Suprapubic skin (tissue), 4 donors: ENCODE data around the gene KDSR.

ENCODE experiments used
- POLR2A ChIP-seq, 2 donors: fragments of 450-650 bp; IDR thresholded peaks; one replicate each; pipeline ENCODE4 v1.6.1; 2017; ENCODE audit warnings: antibody characterized with exemption in 2 of 2, mild to moderate bottlenecking in 2 of 2, moderate library complexity in 2 of 2
- POLR2AphosphoS5 ChIP-seq, 3 donors: sonication (generic); formaldehyde crosslinking; IDR thresholded peaks; one replicate each; pipeline ENCODE4 v1.6.1; 2017; ENCODE audit warnings: antibody characterized with exemption in 3 of 3
- TF ChIP-seq, protein P1 (sequence below), 2 donors: fragments of 200-600 bp in 1 of 2; fragments of 450-650 bp in 1 of 2; sonication (generic) in 1 of 2; IDR thresholded peaks; one replicate each; pipeline ENCODE4 v1.5.1; 2016 to 2019; ENCODE audit warnings: antibody characterized with exemption in 2 of 2, mild to moderate bottlenecking in 1 of 2, moderate library complexity in 1 of 2

- TF ChIP-seq, protein P1, sequence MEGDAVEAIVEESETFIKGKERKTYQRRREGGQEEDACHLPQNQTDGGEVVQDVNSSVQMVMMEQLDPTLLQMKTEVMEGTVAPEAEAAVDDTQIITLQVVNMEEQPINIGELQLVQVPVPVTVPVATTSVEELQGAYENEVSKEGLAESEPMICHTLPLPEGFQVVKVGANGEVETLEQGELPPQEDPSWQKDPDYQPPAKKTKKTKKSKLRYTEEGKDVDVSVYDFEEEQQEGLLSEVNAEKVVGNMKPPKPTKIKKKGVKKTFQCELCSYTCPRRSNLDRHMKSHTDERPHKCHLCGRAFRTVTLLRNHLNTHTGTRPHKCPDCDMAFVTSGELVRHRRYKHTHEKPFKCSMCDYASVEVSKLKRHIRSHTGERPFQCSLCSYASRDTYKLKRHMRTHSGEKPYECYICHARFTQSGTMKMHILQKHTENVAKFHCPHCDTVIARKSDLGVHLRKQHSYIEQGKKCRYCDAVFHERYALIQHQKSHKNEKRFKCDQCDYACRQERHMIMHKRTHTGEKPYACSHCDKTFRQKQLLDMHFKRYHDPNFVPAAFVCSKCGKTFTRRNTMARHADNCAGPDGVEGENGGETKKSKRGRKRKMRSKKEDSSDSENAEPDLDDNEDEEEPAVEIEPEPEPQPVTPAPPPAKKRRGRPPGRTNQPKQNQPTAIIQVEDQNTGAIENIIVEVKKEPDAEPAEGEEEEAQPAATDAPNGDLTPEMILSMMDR (IDR thresholded peaks at IDR 0.05) = no peak
- TF ChIP-seq POLR2A (IDR thresholded peaks at IDR 0.05) (no peak), POLR2AphosphoS5 (IDR thresholded peaks at IDR 0.05) (no peak)
Observed at GRCh38 chr18:63378919-63379638, 12.1 kb upstream of the KDSR start.
